ENCODE results near the gene AMDHD2. TPM values are rescaled to one million over a fixed set of nuclear protein-coding genes. Genes with fewer than 3 reads are reported as not detected.

The AMDHD2 gene
- total RNA-seq, 2 donors from 2014 or later = 19.4 to 31.6 TPM

GRCh38 chr16:2480948-2481347, 39.2 kb upstream of the AMDHD2 start:
- Histone ChIP-seq H3K9me3 (no peaks in the 10 kb centered on the region), H3K4me3 (no peak overlapping the region), H3K9ac (ENCODE audit: low read depth in 2 of 2, low read length in 2 of 2) (peak overlapping the region in 1 of 2 donors; percentile 1), H3K36me3 (no peaks in the 10 kb centered on the region), H3K4me1 (peaks cover 7% of the 10 kb centered on the region), H3K27me3 (no peaks in the 10 kb centered on the region), H3K27ac (no peak overlapping the region)
- intact Hi-C loops (cut with DNase I) = no loop called here
- peak; percentile 84 for DNase-seq
- TF ChIP-seq CTCF (IDR thresholded peaks at IDR 0.05) = no peak

DNA sequence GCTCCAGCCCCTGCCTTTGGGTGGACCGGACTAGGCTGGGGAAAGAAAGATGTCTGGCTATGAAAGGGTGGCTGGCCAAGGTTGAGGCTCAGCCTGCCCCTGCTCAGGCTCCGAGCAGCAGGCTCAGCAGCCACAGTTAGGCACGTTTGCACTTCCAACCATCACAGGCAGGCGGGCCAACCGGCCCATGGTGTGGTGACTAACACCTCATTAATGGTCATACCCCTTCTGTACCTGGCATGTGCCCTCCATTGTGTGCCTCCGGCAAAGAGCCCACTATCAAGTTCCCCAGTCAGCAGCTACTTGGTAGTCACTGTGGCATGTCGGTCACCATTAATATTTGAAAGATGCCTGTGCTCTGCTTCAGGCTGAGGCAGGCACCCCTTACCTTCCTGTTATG, 38.5 kb upstream of the AMDHD2 start:
- H3K27ac ChIP-seq = no peak overlapping the region
- H3K9me3 ChIP-seq = no peaks in the 10 kb centered on the region
- no peak overlapping the region for H3K4me3 ChIP-seq
- no peaks in the 10 kb centered on the region for H3K36me3 ChIP-seq
- TF ChIP-seq CTCF (IDR thresholded peaks at IDR 0.05) = no peak
- peaks cover 4% of the 10 kb centered on the region for H3K4me1 ChIP-seq
- no peak for DNase-seq
- intact Hi-C loops (cut with DNase I) = no loop called here
- H3K9ac ChIP-seq (ENCODE audit: low read depth in 2 of 2, low read length in 2 of 2) = peak overlapping the region in 1 of 2 donors; percentile 15
- no peaks in the 10 kb centered on the region for H3K27me3 ChIP-seq

DNA sequence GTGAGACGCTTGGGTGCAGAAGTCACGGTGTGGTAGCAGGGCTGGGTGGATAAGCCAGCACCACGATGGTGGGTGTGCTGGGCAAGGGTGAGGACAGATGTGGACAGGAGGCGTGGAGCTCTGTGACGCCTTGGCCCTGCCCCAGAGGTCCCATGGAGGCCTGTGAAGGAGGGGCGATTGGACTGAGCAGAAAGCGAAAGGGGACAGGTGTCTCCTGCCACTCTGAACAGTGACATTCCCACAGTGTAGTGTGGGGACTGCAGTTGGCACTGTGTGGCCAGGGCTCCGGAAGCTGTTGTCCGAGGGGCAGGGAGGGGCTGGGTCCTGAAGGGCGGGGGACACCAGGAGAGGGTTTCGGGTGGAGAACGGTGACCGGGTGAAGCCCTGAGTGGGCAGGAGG, 37.9 kb upstream of the AMDHD2 start:
- no peak overlapping the region for H3K4me3 ChIP-seq
- H3K9me3 ChIP-seq = no peaks in the 10 kb centered on the region
- intact Hi-C loops (cut with DNase I) = no loop called here
- H3K27me3 ChIP-seq = no peaks in the 10 kb centered on the region
- no peak overlapping the region for H3K9ac ChIP-seq (ENCODE audit: low read depth in 2 of 2, low read length in 2 of 2)
- TF ChIP-seq CTCF (IDR thresholded peaks at IDR 0.05) = no peak
- no peak for DNase-seq
- H3K36me3 ChIP-seq = no peaks in the 10 kb centered on the region
- peaks cover 4% of the 10 kb centered on the region for H3K4me1 ChIP-seq
- peak overlapping the region; percentile 27 for H3K27ac ChIP-seq

GRCh38 chr16:2482708-2483534, 37.2 kb upstream of the AMDHD2 start:
- Histone ChIP-seq H3K36me3 (no peaks in the 10 kb centered on the region), H3K4me3 (no peak overlapping the region), H3K4me1 (peaks cover 4% of the 10 kb centered on the region), H3K9ac (ENCODE audit: low read depth in 2 of 2, low read length in 2 of 2) (peak overlapping the region; percentile 26 to 56), H3K27me3 (no peaks in the 10 kb centered on the region), H3K27ac (peak overlapping the region; percentile 27), H3K9me3 (no peaks in the 10 kb centered on the region)
- intact Hi-C loops (cut with DNase I) = no loop called here
- no peak for TF ChIP-seq CTCF (IDR thresholded peaks at IDR 0.05)
- no peak for DNase-seq

GRCh38 chr16:2483939-2484897, 36.0 kb upstream of the AMDHD2 start:
- intact Hi-C loops (cut with DNase I) = no loop called here
- Histone ChIP-seq H3K4me1 (peaks cover 4% of the 10 kb centered on the region), H3K27me3 (no peaks in the 10 kb centered on the region), H3K36me3 (no peaks in the 10 kb centered on the region), H3K4me3 (no peak overlapping the region), H3K27ac (no peak overlapping the region), H3K9ac (ENCODE audit: low read depth in 2 of 2, low read length in 2 of 2) (no peak overlapping the region), H3K9me3 (no peaks in the 10 kb centered on the region)
- DNase-seq = no peak
- no peak for TF ChIP-seq CTCF (IDR thresholded peaks at IDR 0.05)

Measured in colonic mucosa (tissue), 4 donors.